HG02943 (cell line): ENCODE data around the gene TMEM107.
A peak's percentile ranks its signal among the peaks of the same experiment; 100 is the strongest.
"Not testable (repeated sequence)": the region's sequence is repeated elsewhere in the genome, so short reads cannot be mapped to it uniquely, and the experiment has no call there.

Source experiments
- ATAC-seq: cut with Tn5 transposase; IDR thresholded peaks from one replicate; pipeline ENCODE4 v1.9.1; 2021; ENCODE audit warnings: mild to moderate bottlenecking, low read depth, moderate library complexity; ENCODE audit not compliant: unreplicated experiment

TMEM107 gene

GRCh38 chr17:8176197-8176940, at the start of gene TMEM107:
TSS of gene TMEM107 (minus strand) at chr17:8176380. CDS start at chr17:8176286, 94 bp downstream.
- ATAC-seq = no peak

GRCh38 chr17:8224891-8225812, 49.0 kb upstream of the TMEM107 start:
- no peak for ATAC-seq

DNA sequence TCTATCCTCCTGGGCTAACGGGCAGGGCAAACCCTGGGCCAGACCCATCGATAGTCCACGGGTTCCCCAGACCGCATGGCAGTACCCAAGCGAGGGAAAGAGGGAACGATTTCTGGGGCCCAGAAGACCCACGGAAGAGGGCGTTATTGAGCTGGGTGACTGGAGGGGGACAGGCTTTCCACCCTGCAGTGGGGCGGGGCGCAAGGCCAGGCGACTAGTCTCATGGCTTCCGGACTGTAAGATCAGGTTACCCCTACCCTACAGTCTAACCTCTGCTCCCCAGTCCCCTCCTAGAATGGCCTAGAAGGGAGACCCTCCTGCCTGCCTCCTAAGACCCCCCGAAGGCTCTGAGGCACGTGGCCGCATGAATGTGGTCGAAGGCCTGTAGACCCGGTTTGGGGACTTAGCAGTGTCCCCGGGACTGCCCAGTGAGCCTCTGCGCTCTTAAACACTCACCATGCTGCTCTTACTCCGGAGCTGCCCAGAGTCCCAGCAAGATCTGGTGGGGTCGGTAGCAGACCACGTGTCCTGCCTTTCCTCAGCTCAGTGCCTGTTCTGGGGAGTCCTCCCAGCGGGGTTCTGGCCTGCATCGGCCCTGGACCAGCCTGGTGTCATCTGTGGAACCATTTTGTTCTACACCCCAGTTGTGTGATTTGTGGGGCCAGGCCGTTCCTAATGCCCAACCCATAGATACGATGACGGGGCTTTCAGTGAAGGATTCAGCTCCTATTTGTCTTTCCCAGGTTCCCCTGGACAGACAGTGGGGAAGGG, 47.4 kb upstream of the TMEM107 start:
- no peak for ATAC-seq

DNA sequence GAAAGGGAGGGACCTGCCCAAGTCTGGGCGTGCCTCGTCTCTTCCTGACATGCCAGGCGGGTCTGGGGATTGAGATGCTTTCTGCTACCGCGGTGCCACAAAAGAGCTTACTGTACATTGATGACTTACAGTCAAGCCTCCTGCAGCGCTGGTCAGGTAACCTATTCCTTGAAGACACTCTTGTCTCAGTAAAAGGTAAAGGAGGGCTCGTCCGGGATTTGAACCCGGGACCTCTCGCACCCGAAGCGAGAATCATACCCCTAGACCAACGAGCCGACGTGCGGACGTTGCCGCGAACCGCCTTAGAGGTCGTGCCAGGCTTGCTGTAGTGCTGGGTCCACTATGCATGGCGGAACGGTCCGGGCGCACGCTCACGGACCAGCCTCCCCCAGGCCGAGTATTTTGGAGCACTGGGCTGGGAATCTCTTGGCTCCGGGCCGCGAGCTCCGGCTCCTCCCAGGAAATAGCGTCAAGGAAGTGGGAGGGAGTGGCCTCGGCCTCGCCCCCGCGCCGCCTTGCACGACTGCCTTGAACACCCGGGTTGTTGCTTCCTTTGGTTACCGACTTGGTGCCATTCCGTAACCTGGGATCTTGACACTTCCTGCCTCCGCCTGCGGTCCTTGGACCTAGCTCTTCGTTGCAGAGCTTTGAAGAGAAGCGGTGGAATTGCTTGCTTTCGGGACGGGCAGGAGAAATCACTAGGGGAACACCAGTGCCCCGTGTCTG, 46.6 kb upstream of the TMEM107 start:
- ATAC-seq = peak; percentile 24

DNA sequence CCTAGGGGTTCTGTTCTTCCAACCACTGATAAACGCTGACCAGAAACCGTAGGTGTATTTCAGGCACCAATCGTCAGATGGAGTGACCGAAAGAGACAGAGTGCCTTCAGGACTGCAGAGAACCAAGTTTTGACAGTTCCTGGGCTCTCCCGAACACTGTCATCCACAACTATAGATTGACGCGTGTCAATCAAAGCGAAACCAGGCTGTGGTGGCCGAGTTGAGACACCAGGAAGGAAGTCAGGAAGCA, 46.1 kb upstream of the TMEM107 start:
- ATAC-seq = peak; percentile 19

DNA sequence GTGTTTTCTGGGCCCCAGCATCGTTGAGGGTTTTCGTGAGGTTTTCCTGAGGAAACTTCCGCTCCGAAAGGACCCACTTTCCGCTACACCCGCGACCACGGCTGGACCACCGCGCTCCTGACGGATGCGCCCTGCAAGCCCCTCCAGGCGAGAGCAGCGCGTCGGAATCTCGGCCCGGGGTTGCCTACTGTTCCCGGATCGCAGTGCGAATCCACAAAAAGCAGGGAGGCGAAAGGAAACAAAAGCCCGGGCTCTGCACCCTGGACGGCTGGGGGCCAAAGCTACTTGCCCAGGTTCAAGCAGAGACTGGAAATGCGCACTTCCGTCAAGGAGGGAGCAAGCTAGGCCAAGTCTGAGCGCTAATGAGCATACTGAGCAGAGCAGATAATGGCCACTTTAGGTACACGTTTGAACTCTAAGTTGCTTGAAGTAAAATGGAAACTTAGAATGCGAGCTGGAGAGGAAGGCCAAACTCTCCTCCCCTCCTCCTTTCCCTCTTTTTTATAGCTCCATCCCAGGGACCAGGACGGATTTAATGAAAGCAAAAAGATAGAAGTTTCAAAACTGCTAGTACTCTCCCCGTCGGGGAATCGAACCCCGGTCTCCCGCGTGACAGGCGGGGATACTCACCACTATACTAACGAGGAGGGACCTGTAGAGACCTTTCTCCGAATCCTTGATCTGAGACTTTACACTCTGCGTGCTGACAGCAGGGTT, 45.6 kb upstream of the TMEM107 start:
- ATAC-seq = peak; percentile 37

- peak; percentile 13 for ATAC-seq
These were observed 44.8 kb upstream of the TMEM107 start for GRCh38 chr17:8220783-8221662.

- ATAC-seq = not testable (repeated sequence)
These were observed 37.8 kb upstream of the TMEM107 start for GRCh38 chr17:8214000-8214399.

DNA sequence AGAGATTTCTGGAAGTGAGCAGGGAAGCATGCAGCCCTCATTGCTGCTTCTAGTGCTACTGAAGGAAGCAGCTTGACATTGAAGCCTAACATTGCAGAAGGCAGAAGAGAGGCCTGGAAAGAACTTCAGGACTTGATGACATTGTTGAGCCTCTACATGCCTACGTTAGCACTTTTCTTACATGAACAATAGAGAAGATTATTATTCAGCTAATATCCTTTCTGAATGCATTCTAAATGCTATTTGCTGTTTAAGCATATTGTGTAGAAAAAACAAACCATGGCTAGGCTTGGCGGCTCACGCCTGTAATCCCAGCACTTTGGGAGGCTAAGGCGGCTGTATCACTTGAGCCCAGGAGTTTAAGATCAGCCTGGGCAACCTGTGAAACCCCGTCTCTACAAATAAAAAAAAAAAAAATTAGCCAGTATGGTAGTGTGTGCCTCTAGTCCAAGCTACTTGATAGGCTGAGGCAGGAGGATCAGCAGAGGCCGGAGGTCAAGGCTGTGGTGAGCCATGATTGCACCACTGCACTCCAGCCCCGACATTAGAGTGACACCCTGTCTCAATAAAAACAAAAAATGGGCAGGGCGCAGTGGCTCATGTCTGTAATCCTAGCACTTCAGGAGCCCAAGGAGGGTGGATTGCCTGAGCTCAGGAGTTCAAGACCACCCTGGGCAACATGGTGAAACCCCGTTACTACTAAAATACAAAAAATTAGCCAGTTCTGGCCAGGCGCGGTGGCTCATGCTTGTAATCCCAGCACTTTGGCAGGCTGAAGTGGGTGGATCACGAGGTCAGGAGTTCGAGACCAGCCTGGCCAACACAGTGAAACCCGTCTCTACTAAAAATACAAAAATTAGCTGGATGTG, 36.4 kb upstream of the TMEM107 start:
- no peak for ATAC-seq

- ATAC-seq = no peak
These were observed 34.7 kb upstream of the TMEM107 start for GRCh38 chr17:8210761-8211458.

DNA sequence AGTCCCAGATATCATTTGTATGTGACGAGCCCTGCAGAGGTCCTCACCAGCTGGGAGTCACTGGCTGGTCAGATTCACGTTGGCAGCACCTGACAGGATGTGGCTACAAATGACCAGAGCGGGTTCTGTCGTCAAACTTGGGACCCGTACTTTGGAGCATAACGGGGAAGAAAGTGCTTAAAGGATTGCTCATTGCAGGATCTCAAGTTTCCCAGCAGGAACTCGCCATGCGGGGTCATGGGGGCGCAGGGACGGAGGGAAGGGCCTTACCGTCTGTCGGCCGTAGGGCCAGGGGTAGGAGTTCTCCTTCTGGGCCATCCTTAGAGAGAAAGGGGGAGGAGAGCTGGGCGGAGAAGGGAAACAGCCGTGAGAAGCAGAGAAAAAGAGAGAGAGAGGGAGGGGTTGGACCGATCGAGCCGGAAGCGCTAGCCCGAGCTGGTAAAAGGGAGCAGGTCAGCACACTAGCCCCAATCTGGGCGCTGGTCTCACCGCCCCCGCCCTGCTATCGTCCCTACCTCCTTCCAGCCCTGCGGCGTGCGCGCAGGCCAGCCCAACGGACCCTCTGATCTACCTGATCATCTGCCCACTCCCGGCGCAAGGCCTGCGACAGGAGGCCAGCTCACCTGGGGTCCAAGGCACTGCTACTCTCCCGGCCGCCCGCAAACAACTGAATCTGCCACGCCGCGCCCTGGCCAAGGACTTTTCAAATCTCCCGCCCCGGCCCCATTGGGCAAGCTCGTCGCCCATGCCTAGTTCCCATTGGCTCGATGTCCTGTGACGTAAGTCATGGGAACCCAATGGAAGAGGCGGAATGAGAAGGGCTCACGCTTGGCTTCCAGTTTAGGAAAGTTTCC, 34.0 kb upstream of the TMEM107 start, which contains the start of gene AURKB:
Gene AURKB (minus strand): TSS at position 669 of the 854 bp plus-strand sequence. CDS start 351 bp downstream, at position 318.
- ATAC-seq = peak; percentile 79

DNA sequence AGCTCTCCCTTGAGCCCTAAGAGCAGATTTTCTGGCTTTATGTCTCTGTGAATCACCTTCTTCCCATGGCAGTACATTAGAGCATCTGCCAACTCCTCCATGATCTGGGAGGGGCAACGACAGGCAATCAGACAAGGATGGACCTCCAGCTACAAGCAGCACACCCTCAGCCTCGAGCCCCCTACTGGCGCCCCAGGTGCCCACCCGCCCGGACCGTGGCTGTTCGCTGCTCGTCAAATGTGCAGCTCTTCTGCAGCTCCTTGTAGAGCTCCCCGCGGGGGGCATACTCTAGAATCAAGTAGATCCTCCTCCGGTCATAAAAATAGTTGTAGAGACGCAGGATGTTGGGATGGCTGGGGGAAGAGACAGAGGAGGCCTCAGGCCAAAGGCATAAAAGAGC, 30.4 kb upstream of the TMEM107 start:
- no peak for ATAC-seq

GRCh38 chr17:8204761-8205555, 28.8 kb upstream of the TMEM107 start:
- no peak for ATAC-seq

GRCh38 chr17:8192070-8192815, 16.1 kb upstream of the TMEM107 start:
- no peak for ATAC-seq

DNA sequence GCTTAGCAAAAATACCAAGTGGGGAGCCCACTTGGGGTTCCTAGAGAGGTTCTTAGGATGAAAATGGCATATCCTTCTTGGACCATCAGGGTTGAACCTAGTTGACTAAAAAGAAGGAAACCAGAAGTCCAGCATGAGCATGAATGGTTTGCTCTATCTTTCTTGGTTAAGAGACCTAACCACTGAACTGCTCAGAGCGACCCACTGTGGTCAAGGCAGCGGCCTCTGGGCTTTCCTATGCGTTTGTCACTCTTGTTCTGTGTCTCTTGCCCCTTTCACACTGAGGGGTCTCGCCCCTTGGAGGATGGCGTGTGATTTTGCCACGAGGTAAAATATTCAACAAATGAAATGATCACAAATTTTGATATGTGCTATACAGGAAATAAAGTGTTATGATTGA, 14.3 kb upstream of the TMEM107 start:
- no peak for ATAC-seq
